WTC11 (cell line): ENCODE data around the gene PPP1R1A. TPM values are rescaled to one million over a fixed set of nuclear protein-coding genes. Genes with fewer than 3 reads are reported as not detected.

ENCODE experiments used
- ATAC-seq: fragments of 200-7000 bp; cut with Tn5 transposase; 2 replicates; pipeline ENCODE4 v1.10.0; 2021; ENCODE audit warnings: mild to moderate bottlenecking, moderate library complexity
- CTCF ChIA-PET: fragments of 300-600 bp; sonication (Branson Sonifier 250); formaldehyde crosslinking; loops from one replicate; lab custom pipeline; 2021; ENCODE audit warnings: antibody characterized with exemption; lab: Charles Lee
- POLR2A ChIA-PET: fragments of 350-600 bp; sonication (Branson Sonifier 250); formaldehyde crosslinking; loops from one replicate; lab custom pipeline; 2021; ENCODE audit warnings: antibody characterized with exemption; lab: Charles Lee
- DNase-seq: peaks from one replicate; pipeline ENCODE4 v3.0.0; 2021; ENCODE audit warnings: low spot score
- H3K27ac Mint-ChIP-seq: 2 replicates; pipeline ENCODE4 v1.8.0; 2021; ENCODE audit warnings: mixed read lengths
- H3K27me3 Mint-ChIP-seq: 2 replicates; pipeline ENCODE4 v1.8.0; 2021; ENCODE audit warnings: low read depth, mild to moderate bottlenecking, moderate library complexity, mixed read lengths
- H3K36me3 Mint-ChIP-seq: 2 replicates; pipeline ENCODE4 v1.8.0; 2021; ENCODE audit warnings: mixed read lengths
- H3K4me1 Mint-ChIP-seq: 2 replicates; pipeline ENCODE4 v1.8.0; 2022; ENCODE audit warnings: mixed read lengths
- H3K4me3 Mint-ChIP-seq: 2 replicates; pipeline ENCODE4 v1.8.0; 2021; ENCODE audit warnings: mild to moderate bottlenecking, moderate library complexity, mixed read lengths
- H3K9me3 Mint-ChIP-seq: 2 replicates; pipeline ENCODE4 v1.8.0; 2021; ENCODE audit warnings: mixed read lengths
- FOXJ3 ChIP-seq: sonication (generic); formaldehyde crosslinking; IDR thresholded peaks from 2 replicates; pipeline ENCODE4 v1.9.0; 2021; ENCODE audit warnings: missing genetic modification reagents, mild to moderate bottlenecking, borderline replicate concordance
- NR3C1 ChIP-seq: sonication (generic); formaldehyde crosslinking; conservative IDR thresholded peaks from 2 replicates; pipeline ENCODE4 v1.8.1; 2023; ENCODE audit warnings: low read depth, mild to moderate bottlenecking, missing genetic modification reagents
- ZNF138 ChIP-seq: sonication (generic); formaldehyde crosslinking; conservative IDR thresholded peaks from 2 replicates; pipeline ENCODE4 v1.8.1; 2022; ENCODE audit warnings: mild to moderate bottlenecking, moderate library complexity, missing genetic modification reagents
- total RNA-seq: library from RNA; stranded (reverse); gene quantifications from 3 replicates; pipeline ENCODE4 v1.2.3, GENCODE V29; 2021
- TF ChIP-seq, protein P1 (sequence below): sonication (generic); formaldehyde crosslinking; IDR thresholded peaks from 2 replicates; pipeline ENCODE4 v1.8.0; 2022; ENCODE audit warnings: missing genetic modification reagents
- TF ChIP-seq, protein P2 (sequence below): fragments of 250-450 bp; sonication (Bioruptor Pico); IDR thresholded peaks from 2 replicates; pipeline ENCODE4 v1.9.0; 2021; ENCODE audit warnings: mild to moderate bottlenecking, borderline replicate concordance
- TF ChIP-seq, protein P3 (sequence below): sonication (generic); formaldehyde crosslinking; IDR thresholded peaks from 2 replicates; pipeline ENCODE4 v1.8.1; 2023; ENCODE audit warnings: mild to moderate bottlenecking, moderate library complexity, missing genetic modification reagents
- TF ChIP-seq, protein P4 (sequence below): fragments of 250-450 bp; sonication (Bioruptor Pico); IDR thresholded peaks from 2 replicates; pipeline ENCODE4 v1.9.0; 2021; ENCODE audit warnings: mild to moderate bottlenecking
- TF ChIP-seq, protein P5 (sequence below): fragments of 250-450 bp; sonication (Bioruptor Pico); IDR thresholded peaks from 2 replicates; pipeline ENCODE4 v2.1.2; 2022; ENCODE audit warnings: mild to moderate bottlenecking, moderate library complexity

The PPP1R1A gene
- total RNA-seq, 1 experiment from 2014 or later: 13.1 TPM

DNA sequence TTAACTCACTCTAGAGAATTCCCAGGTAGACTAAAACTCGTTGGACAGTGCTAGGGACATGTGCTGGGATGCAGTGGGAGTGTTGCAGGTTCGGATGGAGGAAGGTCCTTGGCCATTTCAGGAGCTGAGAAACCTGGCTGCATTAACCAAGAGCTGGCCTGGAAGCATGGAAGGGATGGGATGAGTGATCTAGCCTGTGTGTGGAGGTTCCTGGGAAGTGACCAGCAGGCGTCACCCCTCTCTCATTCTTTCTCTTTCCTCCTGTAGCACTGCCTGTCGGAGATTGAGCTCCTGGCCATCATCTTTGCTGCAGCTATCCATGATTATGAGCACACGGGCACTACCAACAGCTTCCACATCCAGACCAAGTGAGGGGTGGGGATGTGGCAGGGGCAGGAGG lies 15.6 kb downstream of the PPP1R1A start:
- peak; percentile 78 for ATAC-seq
- H3K27ac Mint-ChIP-seq: no peak overlapping the region
- peak; percentile 36 for DNase-seq
- CTCF ChIA-PET: interaction anchor here (0.5 to 4.7 kb wide), 41 partner anchors 9 to 384 kb away, joined by 3 to 134 read pairs (median 4); partner anchors contain the start of genes PDE1B and PPP1R1A
- peaks cover 23% of the 10 kb centered on the region for H3K4me1 Mint-ChIP-seq
- H3K4me3 Mint-ChIP-seq: no peak overlapping the region
- POLR2A ChIA-PET: interaction anchor here (1.4 kb wide), 1 partner anchor 46 kb away, joined by 3 read pairs; no protein-coding TSS in a partner anchor
- peaks cover 64% of the 10 kb centered on the region for H3K27me3 Mint-ChIP-seq
- TF ChIP-seq, protein P1, sequence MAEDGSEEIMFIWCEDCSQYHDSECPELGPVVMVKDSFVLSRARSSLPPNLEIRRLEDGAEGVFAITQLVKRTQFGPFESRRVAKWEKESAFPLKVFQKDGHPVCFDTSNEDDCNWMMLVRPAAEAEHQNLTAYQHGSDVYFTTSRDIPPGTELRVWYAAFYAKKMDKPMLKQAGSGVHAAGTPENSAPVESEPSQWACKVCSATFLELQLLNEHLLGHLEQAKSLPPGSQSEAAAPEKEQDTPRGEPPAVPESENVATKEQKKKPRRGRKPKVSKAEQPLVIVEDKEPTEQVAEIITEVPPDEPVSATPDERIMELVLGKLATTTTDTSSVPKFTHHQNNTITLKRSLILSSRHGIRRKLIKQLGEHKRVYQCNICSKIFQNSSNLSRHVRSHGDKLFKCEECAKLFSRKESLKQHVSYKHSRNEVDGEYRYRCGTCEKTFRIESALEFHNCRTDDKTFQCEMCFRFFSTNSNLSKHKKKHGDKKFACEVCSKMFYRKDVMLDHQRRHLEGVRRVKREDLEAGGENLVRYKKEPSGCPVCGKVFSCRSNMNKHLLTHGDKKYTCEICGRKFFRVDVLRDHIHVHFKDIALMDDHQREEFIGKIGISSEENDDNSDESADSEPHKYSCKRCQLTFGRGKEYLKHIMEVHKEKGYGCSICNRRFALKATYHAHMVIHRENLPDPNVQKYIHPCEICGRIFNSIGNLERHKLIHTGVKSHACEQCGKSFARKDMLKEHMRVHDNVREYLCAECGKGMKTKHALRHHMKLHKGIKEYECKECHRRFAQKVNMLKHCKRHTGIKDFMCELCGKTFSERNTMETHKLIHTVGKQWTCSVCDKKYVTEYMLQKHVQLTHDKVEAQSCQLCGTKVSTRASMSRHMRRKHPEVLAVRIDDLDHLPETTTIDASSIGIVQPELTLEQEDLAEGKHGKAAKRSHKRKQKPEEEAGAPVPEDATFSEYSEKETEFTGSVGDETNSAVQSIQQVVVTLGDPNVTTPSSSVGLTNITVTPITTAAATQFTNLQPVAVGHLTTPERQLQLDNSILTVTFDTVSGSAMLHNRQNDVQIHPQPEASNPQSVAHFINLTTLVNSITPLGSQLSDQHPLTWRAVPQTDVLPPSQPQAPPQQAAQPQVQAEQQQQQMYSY: peak; percentile 98
- TF ChIP-seq FOXJ3: no peak
- TF ChIP-seq, protein P2, sequence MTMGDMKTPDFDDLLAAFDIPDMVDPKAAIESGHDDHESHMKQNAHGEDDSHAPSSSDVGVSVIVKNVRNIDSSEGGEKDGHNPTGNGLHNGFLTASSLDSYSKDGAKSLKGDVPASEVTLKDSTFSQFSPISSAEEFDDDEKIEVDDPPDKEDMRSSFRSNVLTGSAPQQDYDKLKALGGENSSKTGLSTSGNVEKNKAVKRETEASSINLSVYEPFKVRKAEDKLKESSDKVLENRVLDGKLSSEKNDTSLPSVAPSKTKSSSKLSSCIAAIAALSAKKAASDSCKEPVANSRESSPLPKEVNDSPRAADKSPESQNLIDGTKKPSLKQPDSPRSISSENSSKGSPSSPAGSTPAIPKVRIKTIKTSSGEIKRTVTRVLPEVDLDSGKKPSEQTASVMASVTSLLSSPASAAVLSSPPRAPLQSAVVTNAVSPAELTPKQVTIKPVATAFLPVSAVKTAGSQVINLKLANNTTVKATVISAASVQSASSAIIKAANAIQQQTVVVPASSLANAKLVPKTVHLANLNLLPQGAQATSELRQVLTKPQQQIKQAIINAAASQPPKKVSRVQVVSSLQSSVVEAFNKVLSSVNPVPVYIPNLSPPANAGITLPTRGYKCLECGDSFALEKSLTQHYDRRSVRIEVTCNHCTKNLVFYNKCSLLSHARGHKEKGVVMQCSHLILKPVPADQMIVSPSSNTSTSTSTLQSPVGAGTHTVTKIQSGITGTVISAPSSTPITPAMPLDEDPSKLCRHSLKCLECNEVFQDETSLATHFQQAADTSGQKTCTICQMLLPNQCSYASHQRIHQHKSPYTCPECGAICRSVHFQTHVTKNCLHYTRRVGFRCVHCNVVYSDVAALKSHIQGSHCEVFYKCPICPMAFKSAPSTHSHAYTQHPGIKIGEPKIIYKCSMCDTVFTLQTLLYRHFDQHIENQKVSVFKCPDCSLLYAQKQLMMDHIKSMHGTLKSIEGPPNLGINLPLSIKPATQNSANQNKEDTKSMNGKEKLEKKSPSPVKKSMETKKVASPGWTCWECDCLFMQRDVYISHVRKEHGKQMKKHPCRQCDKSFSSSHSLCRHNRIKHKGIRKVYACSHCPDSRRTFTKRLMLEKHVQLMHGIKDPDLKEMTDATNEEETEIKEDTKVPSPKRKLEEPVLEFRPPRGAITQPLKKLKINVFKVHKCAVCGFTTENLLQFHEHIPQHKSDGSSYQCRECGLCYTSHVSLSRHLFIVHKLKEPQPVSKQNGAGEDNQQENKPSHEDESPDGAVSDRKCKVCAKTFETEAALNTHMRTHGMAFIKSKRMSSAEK (CRISPR knock-in tag): no peak
- TF ChIP-seq, protein P3, sequence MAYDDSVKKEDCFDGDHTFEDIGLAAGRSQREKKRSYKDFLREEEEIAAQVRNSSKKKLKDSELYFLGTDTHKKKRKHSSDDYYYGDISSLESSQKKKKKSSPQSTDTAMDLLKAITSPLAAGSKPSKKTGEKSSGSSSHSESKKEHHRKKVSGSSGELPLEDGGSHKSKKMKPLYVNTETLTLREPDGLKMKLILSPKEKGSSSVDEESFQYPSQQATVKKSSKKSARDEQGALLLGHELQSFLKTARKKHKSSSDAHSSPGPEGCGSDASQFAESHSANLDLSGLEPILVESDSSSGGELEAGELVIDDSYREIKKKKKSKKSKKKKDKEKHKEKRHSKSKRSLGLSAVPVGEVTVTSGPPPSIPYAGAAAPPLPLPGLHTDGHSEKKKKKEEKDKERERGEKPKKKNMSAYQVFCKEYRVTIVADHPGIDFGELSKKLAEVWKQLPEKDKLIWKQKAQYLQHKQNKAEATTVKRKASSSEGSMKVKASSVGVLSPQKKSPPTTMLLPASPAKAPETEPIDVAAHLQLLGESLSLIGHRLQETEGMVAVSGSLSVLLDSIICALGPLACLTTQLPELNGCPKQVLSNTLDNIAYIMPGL (CRISPR knock-in tag): no peak
- TF ChIP-seq, protein P4, sequence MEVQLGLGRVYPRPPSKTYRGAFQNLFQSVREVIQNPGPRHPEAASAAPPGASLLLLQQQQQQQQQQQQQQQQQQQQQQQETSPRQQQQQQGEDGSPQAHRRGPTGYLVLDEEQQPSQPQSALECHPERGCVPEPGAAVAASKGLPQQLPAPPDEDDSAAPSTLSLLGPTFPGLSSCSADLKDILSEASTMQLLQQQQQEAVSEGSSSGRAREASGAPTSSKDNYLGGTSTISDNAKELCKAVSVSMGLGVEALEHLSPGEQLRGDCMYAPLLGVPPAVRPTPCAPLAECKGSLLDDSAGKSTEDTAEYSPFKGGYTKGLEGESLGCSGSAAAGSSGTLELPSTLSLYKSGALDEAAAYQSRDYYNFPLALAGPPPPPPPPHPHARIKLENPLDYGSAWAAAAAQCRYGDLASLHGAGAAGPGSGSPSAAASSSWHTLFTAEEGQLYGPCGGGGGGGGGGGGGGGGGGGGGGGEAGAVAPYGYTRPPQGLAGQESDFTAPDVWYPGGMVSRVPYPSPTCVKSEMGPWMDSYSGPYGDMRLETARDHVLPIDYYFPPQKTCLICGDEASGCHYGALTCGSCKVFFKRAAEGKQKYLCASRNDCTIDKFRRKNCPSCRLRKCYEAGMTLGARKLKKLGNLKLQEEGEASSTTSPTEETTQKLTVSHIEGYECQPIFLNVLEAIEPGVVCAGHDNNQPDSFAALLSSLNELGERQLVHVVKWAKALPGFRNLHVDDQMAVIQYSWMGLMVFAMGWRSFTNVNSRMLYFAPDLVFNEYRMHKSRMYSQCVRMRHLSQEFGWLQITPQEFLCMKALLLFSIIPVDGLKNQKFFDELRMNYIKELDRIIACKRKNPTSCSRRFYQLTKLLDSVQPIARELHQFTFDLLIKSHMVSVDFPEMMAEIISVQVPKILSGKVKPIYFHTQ (CRISPR knock-in tag): no peak
- TF ChIP-seq NR3C1: no peak
- H3K9me3 Mint-ChIP-seq: no peaks in the 10 kb centered on the region
- H3K36me3 Mint-ChIP-seq: no peaks in the 10 kb centered on the region

DNA sequence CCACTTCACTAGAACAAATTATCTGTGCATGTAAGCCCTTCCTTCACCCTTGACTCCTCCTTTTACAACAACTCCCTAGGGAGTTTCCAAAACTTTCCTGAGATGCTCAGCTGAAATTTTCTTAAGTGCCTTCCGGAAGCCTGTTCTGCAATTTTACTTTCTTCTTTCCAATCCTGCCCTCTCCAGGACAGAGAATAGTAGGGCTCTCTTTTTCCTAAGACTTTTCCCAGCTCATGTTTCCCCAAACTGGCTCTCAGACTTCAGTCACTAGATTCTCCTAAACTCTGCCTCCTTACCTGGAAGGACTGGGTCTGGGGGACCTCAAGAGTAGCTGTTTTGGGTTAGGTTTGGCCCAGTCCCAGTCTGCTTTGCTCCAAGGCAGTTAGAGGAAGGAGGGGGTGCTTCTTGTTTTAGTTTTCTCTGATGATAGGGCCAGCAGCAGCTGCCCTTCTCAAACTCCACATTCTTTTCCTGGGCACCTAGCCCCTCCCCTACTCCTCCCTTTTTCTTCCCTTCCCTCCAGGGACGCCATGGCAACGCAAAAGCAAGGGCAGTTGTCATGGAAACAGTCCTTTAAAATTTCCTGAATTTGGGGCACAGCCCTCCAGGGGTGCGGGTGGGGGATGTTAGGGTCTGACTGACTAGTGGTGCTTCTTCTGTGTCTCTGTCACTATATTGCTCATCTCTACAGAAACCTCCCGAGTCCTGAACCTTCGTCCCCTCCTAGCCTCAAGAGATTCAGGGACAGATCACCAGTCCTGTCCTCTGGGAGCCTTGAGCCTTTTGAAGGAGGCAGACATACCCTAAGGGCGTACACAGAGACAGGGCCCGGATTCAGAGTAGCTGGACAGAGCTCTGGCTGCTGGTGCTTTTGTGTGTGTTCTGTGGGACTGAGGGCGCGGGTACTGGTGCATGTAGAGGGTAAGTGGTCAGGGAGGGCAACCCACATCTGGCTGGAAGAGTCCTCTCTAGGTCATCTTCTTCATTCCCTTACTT lies 17.0 kb downstream of the PPP1R1A start:
- Mint-ChIP-seq H3K4me1 (peaks cover 28% of the 10 kb centered on the region), H3K4me3 (no peak overlapping the region)
- DNase-seq: peak; percentile 54
- TF ChIP-seq ZNF138 (CRISPR knock-in tag): no peak
- TF ChIP-seq, protein P5, sequence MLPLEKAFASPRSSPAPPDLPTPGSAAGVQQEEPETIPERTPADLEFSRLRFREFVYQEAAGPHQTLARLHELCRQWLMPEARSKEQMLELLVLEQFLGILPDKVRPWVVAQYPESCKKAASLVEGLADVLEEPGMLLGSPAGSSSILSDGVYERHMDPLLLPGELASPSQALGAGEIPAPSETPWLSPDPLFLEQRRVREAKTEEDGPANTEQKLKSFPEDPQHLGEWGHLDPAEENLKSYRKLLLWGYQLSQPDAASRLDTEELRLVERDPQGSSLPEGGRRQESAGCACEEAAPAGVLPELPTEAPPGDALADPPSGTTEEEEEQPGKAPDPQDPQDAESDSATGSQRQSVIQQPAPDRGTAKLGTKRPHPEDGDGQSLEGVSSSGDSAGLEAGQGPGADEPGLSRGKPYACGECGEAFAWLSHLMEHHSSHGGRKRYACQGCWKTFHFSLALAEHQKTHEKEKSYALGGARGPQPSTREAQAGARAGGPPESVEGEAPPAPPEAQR (CRISPR knock-in tag): no peak
- TF ChIP-seq, all 79 proteins: peak for 0
- H3K27me3 Mint-ChIP-seq: peaks cover 67% of the 10 kb centered on the region
- no peak overlapping the region for H3K27ac Mint-ChIP-seq
- ATAC-seq: peak; percentile 54
- ChIA-PET CTCF (interaction anchor here (0.7 to 4.7 kb wide), 21 partner anchors 8 to 178 kb away, joined by 3 to 134 read pairs (median 7); partner anchors contain the start of gene PDE1B), POLR2A (interaction anchor here (1.3 to 1.4 kb wide), 2 partner anchors 44 kb away, joined by 3 read pairs; no protein-coding TSS in a partner anchor)
- no peaks in the 10 kb centered on the region for H3K36me3 Mint-ChIP-seq
- no peaks in the 10 kb centered on the region for H3K9me3 Mint-ChIP-seq
